ENCODE results near the gene UBE2J2. TPM values are rescaled to one million over a fixed set of nuclear protein-coding genes. Genes with fewer than 3 reads are reported as not detected.

The UBE2J2 gene
- total and polyA plus RNA-seq, 2 of the 13 experiments (the other 11 are each of a cell fraction or from before 2014, with no cell fraction given) = 25.4 to 29.4 TPM

DNA sequence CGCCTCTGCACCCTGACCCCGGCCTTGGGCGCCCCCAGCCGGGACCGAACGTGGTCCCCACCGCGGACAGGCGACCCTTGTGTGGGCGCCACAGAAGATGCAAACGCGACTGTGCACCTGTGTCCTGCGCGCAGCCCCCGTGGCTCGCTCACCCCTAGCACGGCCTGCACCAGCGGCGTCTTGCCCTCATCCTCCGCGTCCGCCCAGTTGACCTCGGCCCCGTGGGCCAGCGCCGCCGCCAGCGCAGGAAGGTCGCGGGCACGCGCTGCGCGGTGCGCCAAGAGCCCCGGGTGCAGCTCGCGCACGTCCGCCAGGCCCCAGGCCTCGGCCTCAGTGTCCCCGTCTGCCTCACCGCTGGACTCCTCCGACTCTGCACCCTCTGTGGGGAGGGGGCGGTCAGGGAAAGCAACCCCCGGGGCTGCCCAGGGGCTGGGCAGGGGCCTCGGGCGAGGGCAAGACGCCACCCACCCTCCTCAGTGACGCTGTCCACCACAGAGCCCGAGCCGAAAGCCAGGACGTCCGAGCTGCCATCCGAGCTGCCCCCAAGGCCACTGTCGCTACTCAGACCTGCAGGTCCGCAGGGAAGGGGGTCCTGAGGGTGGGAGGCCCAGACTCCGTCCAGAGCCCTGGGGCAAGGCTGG is 20.7 kb upstream of the UBE2J2 start:
- H3K9ac ChIP-seq (ENCODE audit: insufficient read depth, low read depth, low read length) = no peak overlapping the region
- H3K79me2 ChIP-seq (ENCODE audit: insufficient read depth, low read length) = no peaks in the 10 kb centered on the region
- no peak for FAIRE-seq
- ATAC-seq = no peak
- DNase-seq (ENCODE audit: low spot score) = no peak
- H4K20me1 ChIP-seq (ENCODE audit: insufficient read depth, low read length) = no peaks in the 10 kb centered on the region
- no peak for TF ChIP-seq ZFP62 (CRISPR knock-in tag; IDR thresholded peaks at IDR 0.05)
- TF ChIP-seq, protein P1, sequence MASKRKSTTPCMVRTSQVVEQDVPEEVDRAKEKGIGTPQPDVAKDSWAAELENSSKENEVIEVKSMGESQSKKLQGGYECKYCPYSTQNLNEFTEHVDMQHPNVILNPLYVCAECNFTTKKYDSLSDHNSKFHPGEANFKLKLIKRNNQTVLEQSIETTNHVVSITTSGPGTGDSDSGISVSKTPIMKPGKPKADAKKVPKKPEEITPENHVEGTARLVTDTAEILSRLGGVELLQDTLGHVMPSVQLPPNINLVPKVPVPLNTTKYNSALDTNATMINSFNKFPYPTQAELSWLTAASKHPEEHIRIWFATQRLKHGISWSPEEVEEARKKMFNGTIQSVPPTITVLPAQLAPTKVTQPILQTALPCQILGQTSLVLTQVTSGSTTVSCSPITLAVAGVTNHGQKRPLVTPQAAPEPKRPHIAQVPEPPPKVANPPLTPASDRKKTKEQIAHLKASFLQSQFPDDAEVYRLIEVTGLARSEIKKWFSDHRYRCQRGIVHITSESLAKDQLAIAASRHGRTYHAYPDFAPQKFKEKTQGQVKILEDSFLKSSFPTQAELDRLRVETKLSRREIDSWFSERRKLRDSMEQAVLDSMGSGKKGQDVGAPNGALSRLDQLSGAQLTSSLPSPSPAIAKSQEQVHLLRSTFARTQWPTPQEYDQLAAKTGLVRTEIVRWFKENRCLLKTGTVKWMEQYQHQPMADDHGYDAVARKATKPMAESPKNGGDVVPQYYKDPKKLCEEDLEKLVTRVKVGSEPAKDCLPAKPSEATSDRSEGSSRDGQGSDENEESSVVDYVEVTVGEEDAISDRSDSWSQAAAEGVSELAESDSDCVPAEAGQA (IDR thresholded peaks at IDR 0.05; ENCODE audit: low read depth) = no peak
- TF ChIP-seq, protein P1 (CRISPR knock-in tag; IDR thresholded peaks at IDR 0.05; ENCODE audit: borderline replicate concordance) = no peak
- TF ChIP-seq, protein P2, sequence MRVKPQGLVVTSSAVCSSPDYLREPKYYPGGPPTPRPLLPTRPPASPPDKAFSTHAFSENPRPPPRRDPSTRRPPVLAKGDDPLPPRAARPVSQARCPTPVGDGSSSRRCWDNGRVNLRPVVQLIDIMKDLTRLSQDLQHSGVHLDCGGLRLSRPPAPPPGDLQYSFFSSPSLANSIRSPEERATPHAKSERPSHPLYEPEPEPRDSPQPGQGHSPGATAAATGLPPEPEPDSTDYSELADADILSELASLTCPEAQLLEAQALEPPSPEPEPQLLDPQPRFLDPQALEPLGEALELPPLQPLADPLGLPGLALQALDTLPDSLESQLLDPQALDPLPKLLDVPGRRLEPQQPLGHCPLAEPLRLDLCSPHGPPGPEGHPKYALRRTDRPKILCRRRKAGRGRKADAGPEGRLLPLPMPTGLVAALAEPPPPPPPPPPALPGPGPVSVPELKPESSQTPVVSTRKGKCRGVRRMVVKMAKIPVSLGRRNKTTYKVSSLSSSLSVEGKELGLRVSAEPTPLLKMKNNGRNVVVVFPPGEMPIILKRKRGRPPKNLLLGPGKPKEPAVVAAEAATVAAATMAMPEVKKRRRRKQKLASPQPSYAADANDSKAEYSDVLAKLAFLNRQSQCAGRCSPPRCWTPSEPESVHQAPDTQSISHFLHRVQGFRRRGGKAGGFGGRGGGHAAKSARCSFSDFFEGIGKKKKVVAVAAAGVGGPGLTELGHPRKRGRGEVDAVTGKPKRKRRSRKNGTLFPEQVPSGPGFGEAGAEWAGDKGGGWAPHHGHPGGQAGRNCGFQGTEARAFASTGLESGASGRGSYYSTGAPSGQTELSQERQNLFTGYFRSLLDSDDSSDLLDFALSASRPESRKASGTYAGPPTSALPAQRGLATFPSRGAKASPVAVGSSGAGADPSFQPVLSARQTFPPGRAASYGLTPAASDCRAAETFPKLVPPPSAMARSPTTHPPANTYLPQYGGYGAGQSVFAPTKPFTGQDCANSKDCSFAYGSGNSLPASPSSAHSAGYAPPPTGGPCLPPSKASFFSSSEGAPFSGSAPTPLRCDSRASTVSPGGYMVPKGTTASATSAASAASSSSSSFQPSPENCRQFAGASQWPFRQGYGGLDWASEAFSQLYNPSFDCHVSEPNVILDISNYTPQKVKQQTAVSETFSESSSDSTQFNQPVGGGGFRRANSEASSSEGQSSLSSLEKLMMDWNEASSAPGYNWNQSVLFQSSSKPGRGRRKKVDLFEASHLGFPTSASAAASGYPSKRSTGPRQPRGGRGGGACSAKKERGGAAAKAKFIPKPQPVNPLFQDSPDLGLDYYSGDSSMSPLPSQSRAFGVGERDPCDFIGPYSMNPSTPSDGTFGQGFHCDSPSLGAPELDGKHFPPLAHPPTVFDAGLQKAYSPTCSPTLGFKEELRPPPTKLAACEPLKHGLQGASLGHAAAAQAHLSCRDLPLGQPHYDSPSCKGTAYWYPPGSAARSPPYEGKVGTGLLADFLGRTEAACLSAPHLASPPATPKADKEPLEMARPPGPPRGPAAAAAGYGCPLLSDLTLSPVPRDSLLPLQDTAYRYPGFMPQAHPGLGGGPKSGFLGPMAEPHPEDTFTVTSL (CRISPR knock-in tag; IDR thresholded peaks at IDR 0.05; ENCODE audit: borderline replicate concordance) = no peak
- TF ChIP-seq KLF13 (CRISPR knock-in tag; IDR thresholded peaks at IDR 0.05) = no peak
- no peak for TF ChIP-seq ZNF431 (CRISPR knock-in tag; IDR thresholded peaks at IDR 0.05; ENCODE audit: borderline replicate concordance, low read depth)
- TF ChIP-seq ZBTB20 (CRISPR knock-in tag; IDR thresholded peaks at IDR 0.05; ENCODE audit: borderline replicate concordance, low read depth) = no peak
- TF ChIP-seq ZNF17 (CRISPR knock-in tag; IDR thresholded peaks at IDR 0.05) = no peak
- CTCF ChIA-PET (ENCODE audit: low intra/inter-chr PET ratio, low total read pairs) = no interaction called here
- in situ Hi-C loops (cut with HindIII; ENCODE audit: extremely low pct_ligation_motif_present, low pct_unique_long_range_greater_than_20kb) (no loop called here), intact Hi-C loops (cut with micrococcal nuclease; ENCODE audit: unreplicated experiment) (loop anchor here (5.0 kb wide), 1 partner anchor 172 kb away; no protein-coding TSS in a partner anchor)
- no peak overlapping the region for H2AFZ ChIP-seq (ENCODE audit: low read length)
- BruUV-seq (replicated peaks) = no TSS peak
- no peaks in the 10 kb centered on the region for H3K4me1 ChIP-seq (ENCODE audit: insufficient read depth, low read length)
- H3K27ac ChIP-seq (ENCODE audit: extremely low read length, insufficient read depth, low read length) = no peak overlapping the region
- no peaks in the 10 kb centered on the region; a peak in 1 of 5 replicates for H3K36me3 ChIP-seq (replicated peaks in 1 of 2; ENCODE audit: control insufficient read depth in 1 of 2, insufficient read depth in 2 of 2, low read length in 2 of 2)
- 98% methylated on average over 44 of the region's 58 CpGs for WGBS (ENCODE audit: low lambda C conversion rate)
- no peaks in the 10 kb centered on the region; a peak in 1 of 5 replicates for H3K27me3 ChIP-seq (ENCODE audit: control insufficient read depth in 1 of 2, insufficient read depth in 2 of 2, low read length in 2 of 2)
- H3K4me3 ChIP-seq (replicated peaks in 1 of 3; ENCODE audit: insufficient read depth in 1 of 3, low read depth in 2 of 3, low read length in 3 of 3) = no peak overlapping the region
- POLR2A ChIA-PET = interaction anchor here (0.6 kb wide), 1 partner anchor 11 kb away, joined by 3 read pairs; no protein-coding TSS in a partner anchor
- no peak overlapping the region for H3K4me2 ChIP-seq (ENCODE audit: low read depth, low read length)
- H3K9me3 ChIP-seq (ENCODE audit: low read length) = no peaks in the 10 kb centered on the region

Data from HepG2 (cell line).